Right lobe of liver (tissue), 4 donors: ENCODE measurements around the gene SRP68.

ENCODE experiments used
- CTCF ChIP-seq, 4 donors: fragments of 200-600 bp in 3 of 4; fragments of 450-650 bp in 1 of 4; IDR thresholded peaks; one replicate each; pipeline versions ENCODE4 v1.5.1 to v1.8.0; 2016 to 2022; ENCODE audit warnings: antibody characterized with exemption in 4 of 4, mild to moderate bottlenecking in 2 of 4
- POLR2A ChIP-seq: fragments of 450-650 bp; IDR thresholded peaks from one replicate; pipeline ENCODE4 v1.6.1; 2017; ENCODE audit warnings: antibody characterized with exemption, mild to moderate bottlenecking
- donor health status: DM: no; HTN: no; CAD: no.
- donor health status: DM: no; HTN: no; CAD: no.
- donor health status: DM: no; HTN: yes; CAD: no.

GRCh38 chr17:76063875-76064546 lies 8.3 kb downstream of the SRP68 start:
- TF ChIP-seq CTCF (IDR thresholded peaks at IDR 0.05): no peak
- TF ChIP-seq POLR2A: no peak
